Activated T-cell treated with anti-CD3 and anti-CD28 coated beads, Interleukin-2, amount 50 U/mL, for 24 hours (primary cell): ENCODE data around the gene TRUB2.

Experiments used
- DNase-seq: peaks from one replicate; pipeline ENCODE4 v3.0.0-alpha.2; 2020
- H3K27ac Mint-ChIP-seq: 2 replicates; pipeline ENCODE4 v1.8.0; 2020; ENCODE audit warnings: mild to moderate bottlenecking, mixed read lengths
- H3K27me3 Mint-ChIP-seq: 2 replicates; pipeline ENCODE4 v1.8.0; 2020; ENCODE audit warnings: mixed read lengths
- H3K36me3 Mint-ChIP-seq: 2 replicates; pipeline ENCODE4 v1.8.0; 2020; ENCODE audit warnings: low read depth, mixed read lengths
- H3K4me1 Mint-ChIP-seq: 2 replicates; pipeline ENCODE4 v1.8.0; 2020; ENCODE audit warnings: low read depth, mixed read lengths
- H3K4me3 Mint-ChIP-seq: 2 replicates; pipeline ENCODE4 v1.8.0; 2020; ENCODE audit warnings: mild to moderate bottlenecking, moderate library complexity, mixed read lengths
- H3K9me3 Mint-ChIP-seq: 2 replicates; pipeline ENCODE4 v1.8.0; 2020; ENCODE audit warnings: mixed read lengths

TRUB2 gene

GRCh38 chr9:128276008-128276573 is 46.2 kb downstream of the TRUB2 start, which contains the start of gene SWI5:
SWI5 (plus strand) TSS chr9:128276276.
- no peaks in the 10 kb centered on the region for H3K27me3 Mint-ChIP-seq
- peaks cover 39% of the 10 kb centered on the region for H3K36me3 Mint-ChIP-seq
- H3K4me3 Mint-ChIP-seq, result peak within 1 kb of the TSS; percentile 98
- peak; percentile 99 for DNase-seq
- no peaks in the 10 kb centered on the region for H3K9me3 Mint-ChIP-seq
- peaks cover 47% of the 10 kb centered on the region for H3K4me1 Mint-ChIP-seq
- H3K27ac Mint-ChIP-seq, result peak within 1 kb of the TSS; percentile 97

- H3K27me3 Mint-ChIP-seq, result no peaks in the 10 kb centered on the region
- peaks cover 47% of the 10 kb centered on the region for H3K4me1 Mint-ChIP-seq
- H3K27ac Mint-ChIP-seq, result peak within 1 kb of the TSS; percentile 97
- peaks cover 44% of the 10 kb centered on the region for H3K36me3 Mint-ChIP-seq
- no peak for DNase-seq
- no peaks in the 10 kb centered on the region for H3K9me3 Mint-ChIP-seq
- peak within 1 kb of the TSS; percentile 98 for H3K4me3 Mint-ChIP-seq
Measured at GRCh38 chr9:128275198-128276007, 46.8 kb downstream of the TRUB2 start, which contains the start of gene GOLGA2. GOLGA2 (minus strand) TSS chr9:128276007; CDS start chr9:128275976, 31 bp downstream.

- peaks cover 39% of the 10 kb centered on the region for H3K4me1 Mint-ChIP-seq
- DNase-seq, result no peak
- peak overlapping the region; percentile 98 for H3K4me3 Mint-ChIP-seq
- no peaks in the 10 kb centered on the region for H3K9me3 Mint-ChIP-seq
- peak overlapping the region; percentile 97 for H3K27ac Mint-ChIP-seq
- peaks cover 43% of the 10 kb centered on the region for H3K36me3 Mint-ChIP-seq
- H3K27me3 Mint-ChIP-seq, result no peaks in the 10 kb centered on the region
Measured at GRCh38 chr9:128274245-128274644, 48.0 kb downstream of the TRUB2 start.

GRCh38 chr9:128271512-128271911 is 50.7 kb downstream of the TRUB2 start:
- no peak overlapping the region for H3K27ac Mint-ChIP-seq
- peaks cover 62% of the 10 kb centered on the region for H3K36me3 Mint-ChIP-seq
- no peaks in the 10 kb centered on the region for H3K27me3 Mint-ChIP-seq
- DNase-seq, result no peak
- no peaks in the 10 kb centered on the region for H3K9me3 Mint-ChIP-seq
- H3K4me1 Mint-ChIP-seq, result peaks cover 25% of the 10 kb centered on the region
- no peak overlapping the region for H3K4me3 Mint-ChIP-seq

- Mint-ChIP-seq H3K4me3 (no peak overlapping the region), H3K4me1 (peaks cover 21% of the 10 kb centered on the region), H3K9me3 (no peaks in the 10 kb centered on the region), H3K27ac (no peak overlapping the region), H3K36me3 (peaks cover 62% of the 10 kb centered on the region), H3K27me3 (no peaks in the 10 kb centered on the region)
- DNase-seq, result no peak
Measured at GRCh38 chr9:128271112-128271511, 51.1 kb downstream of the TRUB2 start.

GRCh38 chr9:128266868-128267590 is 55.2 kb downstream of the TRUB2 start:
- Mint-ChIP-seq H3K4me3 (no peak overlapping the region), H3K9me3 (no peaks in the 10 kb centered on the region), H3K27me3 (no peaks in the 10 kb centered on the region), H3K27ac (no peak overlapping the region), H3K36me3 (peaks cover 71% of the 10 kb centered on the region), H3K4me1 (no peaks in the 10 kb centered on the region)
- DNase-seq, result no peak

- DNase-seq, result no peak
- peaks cover 72% of the 10 kb centered on the region for H3K36me3 Mint-ChIP-seq
- H3K27me3 Mint-ChIP-seq, result no peaks in the 10 kb centered on the region
- no peaks in the 10 kb centered on the region for H3K4me1 Mint-ChIP-seq
- H3K9me3 Mint-ChIP-seq, result no peaks in the 10 kb centered on the region
- no peak overlapping the region for H3K4me3 Mint-ChIP-seq
- H3K27ac Mint-ChIP-seq, result no peak overlapping the region
Measured at GRCh38 chr9:128265348-128265847, 56.8 kb downstream of the TRUB2 start.

- H3K27me3 Mint-ChIP-seq, result no peaks in the 10 kb centered on the region
- no peaks in the 10 kb centered on the region for H3K4me1 Mint-ChIP-seq
- H3K36me3 Mint-ChIP-seq, result peaks cover 78% of the 10 kb centered on the region
- no peak overlapping the region for H3K4me3 Mint-ChIP-seq
- no peak overlapping the region for H3K27ac Mint-ChIP-seq
- no peak for DNase-seq
- H3K9me3 Mint-ChIP-seq, result no peaks in the 10 kb centered on the region
Measured at GRCh38 chr9:128262687-128263086, 59.6 kb downstream of the TRUB2 start.

- Mint-ChIP-seq H3K4me3 (no peak overlapping the region), H3K9me3 (no peaks in the 10 kb centered on the region), H3K36me3 (peaks cover 73% of the 10 kb centered on the region), H3K27me3 (no peaks in the 10 kb centered on the region), H3K4me1 (no peaks in the 10 kb centered on the region), H3K27ac (no peak overlapping the region)
- DNase-seq, result no peak
Measured at GRCh38 chr9:128260340-128260739, 61.9 kb downstream of the TRUB2 start.

- peaks cover 63% of the 10 kb centered on the region for H3K36me3 Mint-ChIP-seq
- no peak overlapping the region for H3K4me3 Mint-ChIP-seq
- H3K4me1 Mint-ChIP-seq, result no peaks in the 10 kb centered on the region
Measured at GRCh38 chr9:128259156-128259555, 63.1 kb downstream of the TRUB2 start.

GRCh38 chr9:128258326-128258725 is 63.9 kb downstream of the TRUB2 start:
- Mint-ChIP-seq H3K27me3 (no peaks in the 10 kb centered on the region), H3K9me3 (no peaks in the 10 kb centered on the region), H3K4me1 (no peaks in the 10 kb centered on the region), H3K27ac (no peak overlapping the region), H3K36me3 (peaks cover 63% of the 10 kb centered on the region), H3K4me3 (no peak overlapping the region)
- no peak for DNase-seq

More at GRCh38 chr9:128259156-128259555, 63.1 kb downstream of the TRUB2 start:
- DNase-seq, result no peak
- H3K27ac Mint-ChIP-seq, result no peak overlapping the region
- H3K27me3 Mint-ChIP-seq, result no peaks in the 10 kb centered on the region
- H3K9me3 Mint-ChIP-seq, result no peaks in the 10 kb centered on the region

- Mint-ChIP-seq H3K36me3 (peaks cover 61% of the 10 kb centered on the region), H3K27me3 (no peaks in the 10 kb centered on the region)
- DNase-seq, result no peak
Measured at GRCh38 chr9:128257907-128258306, 64.3 kb downstream of the TRUB2 start.

GRCh38 chr9:128257086-128257825 is 65.0 kb downstream of the TRUB2 start:
- Mint-ChIP-seq H3K27ac (no peak overlapping the region), H3K27me3 (no peaks in the 10 kb centered on the region), H3K4me1 (no peaks in the 10 kb centered on the region), H3K4me3 (no peak overlapping the region), H3K36me3 (peaks cover 54% of the 10 kb centered on the region), H3K9me3 (no peaks in the 10 kb centered on the region)
- no peak for DNase-seq

More at GRCh38 chr9:128257907-128258306, 64.3 kb downstream of the TRUB2 start:
- H3K27ac Mint-ChIP-seq, result no peak overlapping the region
- H3K4me3 Mint-ChIP-seq, result no peak overlapping the region
- H3K4me1 Mint-ChIP-seq, result no peaks in the 10 kb centered on the region
- no peaks in the 10 kb centered on the region for H3K9me3 Mint-ChIP-seq
